SK-MEL-5 (cell line): ENCODE results near the gene PLA2G15. TPM values are rescaled to one million over a fixed set of nuclear protein-coding genes. Genes with fewer than 3 reads are reported as not detected.

Source experiments
- DNase-seq: peaks from one replicate; pipeline ENCODE4 v3.0.0-alpha.2; 2016; ENCODE audit warnings: low read depth, low spot score
- in situ Hi-C: cut with HindIII; loops from 2 replicates; pipeline ENCODE4 v1.10.0; 2016; ENCODE audit warnings: low sequenced_read_pairs, high pct_unique_total_duplicates, low pct_unique_long_range_greater_than_20kb
- total RNA-seq: library from RNA; depleted of rRNA; stranded (reverse); fragments of >200 nt; shearing (Covaris generic); gene quantifications from 2 replicates; pipeline ENCODE4 v1.2.3, GENCODE V29; 2014

PLA2G15 gene
- total RNA-seq, 1 experiment from 2014 or later, result 13.5 TPM

DNA sequence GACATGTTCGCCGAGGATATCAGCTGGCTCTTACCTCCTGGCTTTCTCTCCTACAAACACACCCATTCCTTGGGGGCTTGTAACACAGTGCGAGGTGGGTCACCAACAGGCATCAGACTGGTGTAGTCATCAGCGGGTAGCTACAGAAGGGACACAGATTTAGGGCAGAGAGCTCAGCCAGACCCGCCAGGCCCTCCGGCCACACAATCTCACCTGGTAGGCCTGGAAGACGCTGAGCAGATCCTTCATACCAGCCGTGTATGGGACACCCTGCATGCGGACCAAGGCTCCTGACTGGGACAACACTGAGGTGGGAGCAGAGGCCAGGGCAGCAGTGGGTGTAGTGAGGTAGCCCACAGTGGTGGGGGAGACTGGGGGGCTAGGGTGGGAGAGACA lies 15.0 kb upstream of the PLA2G15 start:
- in situ Hi-C loops, result no loop called here
- DNase-seq, result no peak

DNA sequence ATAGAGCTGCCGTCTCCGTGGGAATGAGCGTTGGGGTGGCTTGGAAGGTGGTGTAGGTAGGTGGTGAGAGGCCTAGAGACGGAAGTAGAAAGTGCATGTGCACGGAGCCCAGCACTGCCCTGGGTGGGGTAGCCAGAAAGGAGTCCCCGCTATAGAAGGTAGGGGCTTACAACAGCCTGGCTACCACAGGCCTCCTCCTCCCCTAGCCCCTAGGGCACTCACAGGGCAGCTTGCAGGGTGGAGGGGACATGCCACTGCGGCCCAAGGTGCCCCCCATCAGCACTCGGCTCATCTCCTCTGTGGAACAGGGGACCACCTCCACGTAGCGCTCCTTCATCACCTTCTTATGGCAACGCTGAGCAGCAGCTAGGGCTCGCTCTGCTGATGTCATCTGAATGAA lies 14.2 kb upstream of the PLA2G15 start:
- in situ Hi-C loops, result no loop called here
- no peak for DNase-seq

DNA sequence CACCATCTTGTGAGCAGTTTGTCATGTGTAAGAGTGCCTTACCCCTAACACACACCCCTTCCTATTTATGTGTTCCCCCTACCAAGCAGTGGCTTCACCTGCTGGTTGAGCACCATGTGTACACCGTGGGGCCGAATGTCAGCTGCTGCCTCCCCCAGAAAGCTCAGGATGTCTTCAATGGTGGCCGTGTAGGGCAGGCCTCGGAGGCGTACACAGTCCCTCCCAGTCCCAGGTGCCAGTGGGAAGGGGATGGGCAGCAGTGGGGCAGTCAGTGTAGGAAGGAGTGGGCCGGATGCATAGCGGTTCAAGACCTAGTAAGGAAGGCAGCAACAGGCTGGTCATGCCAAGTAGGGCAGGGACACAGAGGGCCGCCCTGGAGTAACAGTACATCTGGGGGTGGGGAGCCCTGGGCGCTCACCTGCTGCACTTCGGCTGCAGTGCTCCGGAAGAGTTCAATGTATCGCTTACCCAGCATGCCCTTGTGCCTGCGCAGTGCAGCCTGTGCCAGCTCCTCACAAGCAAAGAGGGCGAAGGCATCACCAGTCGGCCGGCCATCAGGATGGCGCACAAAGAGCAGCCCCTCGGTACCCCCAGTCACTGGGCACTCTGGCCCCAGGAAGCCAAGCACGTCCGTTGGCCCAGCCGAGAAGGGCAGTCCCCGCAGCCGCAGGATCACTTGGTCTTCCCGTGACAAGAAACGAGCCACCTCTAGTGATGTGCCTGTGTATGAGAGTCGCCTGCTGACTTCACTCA lies 13.6 kb upstream of the PLA2G15 start:
- no peak for DNase-seq
- in situ Hi-C loops, result no loop called here

GRCh38 chr16:68232335-68232734 lies 12.8 kb upstream of the PLA2G15 start:
- no peak for DNase-seq
- in situ Hi-C loops, result no loop called here

- DNase-seq, result no peak
- in situ Hi-C loops, result no loop called here
These were observed 11.9 kb upstream of the PLA2G15 start for GRCh38 chr16:68233085-68233834.

GRCh38 chr16:68233835-68234187 lies 11.4 kb upstream of the PLA2G15 start:
- no peak for DNase-seq
- in situ Hi-C loops, result no loop called here

GRCh38 chr16:68234188-68235107 lies 10.7 kb upstream of the PLA2G15 start:
- in situ Hi-C loops, result no loop called here
- DNase-seq, result no peak

DNA sequence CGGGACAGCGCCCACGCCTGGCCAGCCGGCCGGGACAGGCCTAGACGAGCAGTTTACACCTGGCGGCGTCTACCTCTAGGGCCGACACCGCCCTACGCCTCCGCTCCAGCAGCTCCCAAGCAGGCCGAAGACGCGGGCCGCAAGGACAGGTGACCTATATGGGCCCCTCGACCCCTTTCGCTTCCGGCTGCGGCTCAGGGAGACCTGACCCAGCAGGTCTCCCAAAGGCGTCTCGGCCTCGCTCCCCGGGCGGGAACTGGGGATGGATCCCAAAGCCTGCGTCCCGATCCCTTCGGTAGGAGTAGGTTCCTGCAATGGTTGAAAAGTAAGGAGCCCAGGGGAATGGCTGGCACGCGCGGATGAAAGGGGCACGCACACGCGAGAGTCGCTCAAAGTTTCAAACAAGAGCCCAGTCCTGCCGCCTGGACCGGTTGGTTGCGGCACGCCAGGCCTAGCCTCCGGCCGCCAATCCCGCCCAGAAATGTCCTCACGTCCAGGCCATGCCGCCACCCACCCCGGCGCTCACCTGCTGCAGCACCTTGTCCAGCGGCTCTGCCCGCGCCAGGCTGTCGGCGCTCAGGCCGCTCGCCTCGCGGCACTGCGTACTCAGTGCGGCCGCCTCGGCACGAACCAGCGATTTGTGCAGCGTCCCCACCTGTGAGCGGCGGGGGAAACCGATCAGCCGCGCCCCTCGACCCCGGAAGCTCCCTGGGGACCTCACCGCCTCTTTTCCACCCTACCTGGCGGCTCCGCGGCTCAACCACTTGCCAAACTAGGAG lies 9.9 kb upstream of the PLA2G15 start:
- no peak for DNase-seq
- in situ Hi-C loops, result no loop called here

GRCh38 chr16:68235887-68236136 lies 9.4 kb upstream of the PLA2G15 start, which contains the start of gene ESRP2:
ESRP2 (minus strand) TSS chr16:68236127; CDS start chr16:68236045, 82 bp downstream.
- in situ Hi-C loops, result no loop called here

DNA sequence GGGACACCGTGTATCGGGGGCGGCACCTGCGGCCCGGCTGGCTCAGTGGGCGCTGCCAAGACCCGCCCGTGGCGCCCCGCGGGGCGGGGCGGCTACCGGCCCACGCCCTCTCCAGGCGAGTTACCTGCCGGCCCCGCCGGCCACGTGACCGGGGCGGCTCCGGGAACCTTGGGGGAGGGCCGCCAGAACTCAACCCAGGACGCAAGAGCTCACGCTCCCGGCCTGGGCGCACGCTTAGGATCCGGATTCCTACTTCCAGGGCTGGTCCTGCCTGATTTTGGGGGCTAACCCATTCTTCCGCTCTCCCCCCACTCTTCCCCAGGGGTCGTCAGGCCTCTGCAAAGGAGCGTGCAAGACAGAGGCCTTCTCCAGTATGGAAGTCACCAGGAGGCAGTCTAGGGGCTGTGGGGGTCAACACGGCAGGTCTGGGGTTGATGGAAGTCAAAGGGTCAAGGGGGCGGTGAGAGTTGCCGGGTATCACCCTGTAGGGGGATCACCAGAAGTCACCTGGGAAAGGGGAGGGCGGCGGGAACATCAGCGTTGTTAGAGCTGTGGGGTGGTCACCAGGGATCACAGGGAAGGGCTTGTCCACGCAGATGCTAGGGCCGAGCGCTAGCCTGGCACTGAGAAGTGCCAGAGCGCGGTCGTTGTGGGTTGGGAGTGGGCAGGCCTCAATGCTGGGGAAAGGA lies 8.9 kb upstream of the PLA2G15 start:
- in situ Hi-C loops, result no loop called here
- DNase-seq, result no peak

More at GRCh38 chr16:68235887-68236136, 9.4 kb upstream of the PLA2G15 start, which contains the start of gene ESRP2:
- DNase-seq, result no peak

GRCh38 chr16:68236826-68237242 lies 8.3 kb upstream of the PLA2G15 start:
- DNase-seq, result no peak
- in situ Hi-C loops, result no loop called here

- in situ Hi-C loops, result no loop called here
- DNase-seq, result peak; percentile 95
These were observed 7.7 kb upstream of the PLA2G15 start for GRCh38 chr16:68237243-68238028.

DNA sequence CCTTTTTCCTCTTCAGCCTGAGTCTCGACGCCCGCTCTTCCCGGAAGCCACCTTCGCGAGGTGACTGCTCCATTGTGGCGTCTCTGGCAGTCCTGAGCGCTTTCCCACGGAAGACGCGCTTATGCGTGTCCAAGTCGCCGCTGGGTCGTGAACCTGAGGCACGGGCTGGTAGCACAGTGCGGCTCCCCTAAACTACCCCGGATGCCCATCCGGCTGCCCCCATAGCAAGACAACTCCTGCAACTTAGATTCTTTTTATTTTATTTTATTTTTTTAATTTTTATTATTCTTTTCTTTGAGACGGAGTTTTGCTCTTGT lies 7.2 kb upstream of the PLA2G15 start:
- no peak for DNase-seq
- in situ Hi-C loops, result no loop called here

- DNase-seq, result no peak
- in situ Hi-C loops, result no loop called here
These were observed 3.1 kb upstream of the PLA2G15 start for GRCh38 chr16:68242085-68242484.

- in situ Hi-C loops, result no loop called here
- no peak for DNase-seq
These were observed 2.0 kb upstream of the PLA2G15 start for GRCh38 chr16:68242926-68243858.

- DNase-seq, result no peak
- in situ Hi-C loops, result no loop called here
These were observed 681 bp upstream of the PLA2G15 start for GRCh38 chr16:68244481-68244902.
